Measurements from ENCODE around the gene ADARB2.

ADARB2 gene

GRCh38 chr10:1153805-1154351 is 583.4 kb downstream of the ADARB2 start:
- DNase-seq (ENCODE audit: low read depth): no peak

DNA sequence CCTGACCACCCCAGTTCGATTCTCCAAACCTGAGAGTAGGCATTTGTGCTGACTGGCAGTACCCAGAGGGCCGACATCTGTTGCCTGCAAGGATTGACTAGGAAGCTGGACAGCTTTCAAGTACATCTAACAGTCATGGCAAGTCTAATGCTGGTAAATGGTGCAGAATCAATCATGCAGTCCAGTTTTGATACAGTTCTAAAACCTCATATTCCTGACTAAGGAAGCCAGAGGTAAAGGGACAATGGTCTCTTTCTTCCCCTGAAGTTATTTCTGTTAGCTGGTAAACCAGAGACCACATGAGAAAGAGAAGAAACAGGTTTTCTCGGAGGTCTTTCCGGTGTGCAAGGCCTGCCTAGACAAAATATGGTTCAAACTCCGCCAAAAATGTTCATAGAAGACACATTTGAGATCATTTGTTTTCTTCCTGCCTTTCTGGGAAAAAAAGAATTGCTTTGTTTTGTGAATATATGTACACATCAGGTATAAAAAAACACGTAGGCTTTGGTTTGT is 584.0 kb downstream of the ADARB2 start:
- DNase-seq (ENCODE audit: low read depth): no peak

DNA sequence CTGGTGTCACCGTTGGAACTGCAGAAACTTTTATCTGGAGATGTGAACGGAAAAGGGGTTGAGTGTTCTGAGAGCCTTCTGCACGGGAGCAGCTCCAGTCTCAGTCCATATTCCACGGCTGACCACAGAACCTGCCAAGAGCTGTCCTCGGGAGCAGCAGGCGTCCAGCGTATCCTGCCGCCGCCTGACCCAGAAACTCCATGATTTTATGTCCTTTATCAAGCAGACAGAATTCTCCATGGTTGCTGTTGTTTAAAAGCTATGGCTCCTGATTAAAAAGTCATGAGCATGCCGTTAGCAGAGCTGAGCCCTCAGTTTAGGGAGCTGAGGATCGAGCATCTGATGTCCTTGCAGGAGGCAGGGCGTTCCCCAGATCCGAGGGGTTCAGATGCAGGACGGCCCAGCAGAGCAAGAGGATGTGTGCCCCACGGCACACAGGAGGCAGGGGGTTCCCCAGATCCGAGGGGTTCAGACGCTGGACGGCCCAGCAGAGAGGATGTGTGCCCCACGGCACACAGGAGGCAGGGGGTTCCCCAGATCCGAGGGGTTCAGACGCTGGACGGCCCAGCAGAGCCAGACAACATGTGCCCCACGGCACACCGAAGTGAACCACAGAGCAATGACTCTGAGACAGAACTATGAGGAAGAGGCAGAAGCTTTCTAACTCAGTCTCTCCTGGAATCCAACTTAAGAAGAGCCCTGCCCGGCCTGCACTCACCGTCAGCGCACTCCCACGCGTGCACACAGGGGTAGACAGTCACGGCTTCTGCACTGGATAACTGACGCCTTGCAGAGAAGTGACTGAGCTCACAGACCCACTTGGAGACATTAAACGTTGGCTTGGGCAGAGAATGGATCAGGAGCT is 584.7 kb downstream of the ADARB2 start:
- DNase-seq (ENCODE audit: low read depth): no peak

- no peak for DNase-seq (ENCODE audit: low read depth)
These were observed 586.0 kb downstream of the ADARB2 start for GRCh38 chr10:1151076-1152033.

DNA sequence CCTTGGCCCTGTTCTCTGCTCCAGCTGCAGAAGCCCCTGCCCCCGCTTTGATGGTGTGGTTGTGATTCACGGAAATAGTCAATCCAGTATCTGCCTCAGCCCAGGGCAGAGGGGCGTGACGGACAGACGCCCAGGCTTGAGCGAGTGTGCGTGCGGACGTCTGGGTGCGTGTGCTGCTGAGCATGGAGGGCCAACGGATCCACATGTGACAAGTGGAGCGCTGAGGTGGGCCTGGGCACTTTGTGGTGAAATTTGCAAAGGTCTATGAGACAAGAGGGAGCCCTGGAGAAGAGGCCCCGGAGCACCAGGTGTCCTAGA is 586.7 kb downstream of the ADARB2 start:
- DNase-seq (ENCODE audit: low read depth): no peak

GRCh38 chr10:1149793-1150637 is 587.3 kb downstream of the ADARB2 start:
- DNase-seq (ENCODE audit: low read depth): no peak

DNA sequence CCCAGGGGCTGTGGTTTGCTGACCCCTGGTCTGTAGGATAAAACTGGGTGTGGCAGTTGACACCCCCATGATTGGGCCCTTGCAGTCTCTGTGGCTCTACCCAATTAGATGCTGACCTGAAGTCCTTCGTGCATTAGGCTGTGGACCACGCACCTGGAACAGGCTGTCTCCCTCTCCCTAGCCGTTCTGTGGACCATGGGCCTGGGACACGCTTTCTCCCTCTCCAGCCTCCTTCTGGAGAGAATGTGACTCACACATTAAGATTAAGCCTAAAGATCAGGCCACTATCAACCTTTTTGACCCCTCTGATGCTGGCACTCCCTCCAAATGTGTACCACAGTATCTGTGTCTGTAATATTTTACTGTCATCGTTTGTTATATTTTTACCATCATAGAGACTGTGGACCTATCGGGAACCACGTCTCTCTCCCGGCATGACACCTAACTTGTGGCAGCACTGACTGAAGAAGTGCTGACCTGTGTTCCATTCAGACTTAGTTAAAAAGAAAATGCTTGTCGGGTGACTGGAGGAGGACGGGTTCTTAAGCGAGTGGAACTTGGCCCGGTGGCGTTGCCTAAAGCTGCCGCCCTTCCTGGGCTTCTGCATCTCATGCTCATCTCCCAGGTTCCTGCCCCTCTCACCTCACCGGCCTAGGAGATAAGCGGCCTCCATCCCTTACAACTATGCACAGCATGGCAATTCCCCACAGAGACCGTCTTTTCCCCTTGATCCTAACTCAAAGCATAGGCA is 588.3 kb downstream of the ADARB2 start:
- no peak for DNase-seq (ENCODE audit: low read depth)

- no peak for DNase-seq (ENCODE audit: low read depth)
These were observed 589.5 kb downstream of the ADARB2 start for GRCh38 chr10:1147810-1148209.

GRCh38 chr10:1142596-1142995 is 594.7 kb downstream of the ADARB2 start:
- DNase-seq (ENCODE audit: low read depth): no peak

DNA sequence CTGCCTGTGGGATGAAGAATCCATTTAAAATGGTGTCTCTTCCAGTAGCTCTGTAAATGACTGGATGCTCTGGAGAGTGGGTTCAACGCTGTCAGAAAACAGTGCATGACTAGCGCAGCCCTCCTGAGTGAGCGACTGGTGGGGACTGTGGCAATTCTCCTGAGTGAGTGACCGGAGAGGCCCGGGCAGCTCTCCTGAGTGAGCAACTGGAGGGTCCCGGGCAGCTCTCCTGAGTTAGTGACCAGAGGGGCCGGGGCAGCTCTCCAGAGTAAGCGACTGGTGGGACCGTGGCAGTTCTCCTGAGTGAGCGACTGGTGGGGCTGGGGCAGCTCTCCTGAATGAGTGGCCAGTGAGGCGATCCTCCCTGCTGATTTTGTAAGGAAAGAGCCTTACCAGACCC is 595.6 kb downstream of the ADARB2 start:
- DNase-seq (ENCODE audit: low read depth): no peak

GRCh38 chr10:1141261-1141660 is 596.1 kb downstream of the ADARB2 start:
- no peak for DNase-seq (ENCODE audit: low read depth)

- no peak for DNase-seq (ENCODE audit: low read depth)
These were observed 598.8 kb downstream of the ADARB2 start for GRCh38 chr10:1138529-1138928.

DNA sequence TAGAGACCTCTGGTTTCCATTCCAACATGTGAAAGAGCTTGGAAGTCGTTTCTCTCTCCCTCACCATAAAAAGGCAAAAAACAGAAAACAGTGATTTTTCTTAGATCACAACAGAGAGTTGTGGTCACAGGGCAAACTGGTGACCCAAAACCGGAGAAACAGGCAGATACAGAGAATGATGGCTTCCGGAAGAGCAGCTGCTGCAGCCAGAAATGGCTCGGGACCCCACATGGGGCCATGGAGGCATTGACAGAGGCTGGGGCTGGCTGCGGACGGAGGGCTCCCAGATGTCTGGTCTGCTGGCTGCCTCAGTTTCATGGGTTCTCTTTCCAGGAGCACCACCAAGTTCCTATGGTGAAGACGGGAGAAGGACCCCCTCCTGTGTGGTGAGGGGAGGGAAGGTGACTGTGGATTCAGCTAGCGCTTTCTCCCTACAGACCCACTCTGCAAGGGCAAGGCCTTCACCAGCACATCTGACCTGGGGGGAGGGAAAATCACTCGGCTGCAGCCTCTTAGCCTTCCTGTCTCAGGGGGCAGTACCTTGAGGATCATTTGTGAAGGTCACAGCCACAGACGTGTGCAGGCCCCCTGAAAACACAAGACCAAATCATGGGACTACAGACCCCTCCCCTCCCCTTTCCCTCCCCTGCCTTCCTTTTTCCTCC is 599.7 kb downstream of the ADARB2 start:
- no peak for DNase-seq (ENCODE audit: low read depth)

DNA sequence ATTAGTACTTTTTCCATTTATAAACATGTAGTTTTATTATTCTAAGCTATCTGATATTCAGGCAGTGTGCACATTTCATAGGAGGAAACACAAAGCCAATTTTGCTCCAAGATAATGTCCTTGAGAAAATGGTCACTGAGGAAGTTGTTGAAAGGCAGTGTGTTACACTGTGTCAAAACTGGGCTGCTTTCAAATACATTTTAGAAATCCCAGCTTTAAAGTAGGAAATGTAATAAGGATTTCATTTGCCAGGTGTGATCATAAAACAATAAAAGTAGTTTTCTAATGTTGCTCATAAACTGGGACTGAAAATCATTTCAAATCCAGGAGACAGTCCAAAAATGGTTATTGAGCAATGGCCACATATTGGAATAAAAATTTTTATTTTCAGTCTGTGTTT is 601.1 kb downstream of the ADARB2 start:
- DNase-seq (ENCODE audit: low read depth): no peak

DNA sequence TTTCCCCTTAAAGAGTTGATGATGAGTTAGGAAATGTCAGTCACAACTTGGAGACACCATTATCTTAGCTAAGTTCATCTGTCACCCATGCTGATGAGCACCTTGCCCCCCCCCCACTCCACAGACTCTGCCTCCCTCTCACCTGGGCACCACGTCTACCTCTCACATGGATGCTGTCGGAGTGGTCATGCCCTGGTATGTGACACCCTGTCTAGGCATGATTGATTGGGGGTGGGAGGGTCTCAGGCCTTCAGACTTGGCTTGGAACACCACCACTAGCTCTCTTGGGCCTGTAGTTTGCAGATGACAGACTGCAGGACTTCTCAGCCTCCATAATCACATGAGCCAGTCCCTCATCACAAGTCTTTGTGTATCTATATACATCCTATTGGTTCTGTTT is 603.2 kb downstream of the ADARB2 start:
- no peak for DNase-seq (ENCODE audit: low read depth)

- no peak for DNase-seq (ENCODE audit: low read depth)
These were observed 603.8 kb downstream of the ADARB2 start for GRCh38 chr10:1133495-1134045.

- DNase-seq (ENCODE audit: low read depth): no peak
These were observed 604.7 kb downstream of the ADARB2 start for GRCh38 chr10:1132584-1132983.

DNA sequence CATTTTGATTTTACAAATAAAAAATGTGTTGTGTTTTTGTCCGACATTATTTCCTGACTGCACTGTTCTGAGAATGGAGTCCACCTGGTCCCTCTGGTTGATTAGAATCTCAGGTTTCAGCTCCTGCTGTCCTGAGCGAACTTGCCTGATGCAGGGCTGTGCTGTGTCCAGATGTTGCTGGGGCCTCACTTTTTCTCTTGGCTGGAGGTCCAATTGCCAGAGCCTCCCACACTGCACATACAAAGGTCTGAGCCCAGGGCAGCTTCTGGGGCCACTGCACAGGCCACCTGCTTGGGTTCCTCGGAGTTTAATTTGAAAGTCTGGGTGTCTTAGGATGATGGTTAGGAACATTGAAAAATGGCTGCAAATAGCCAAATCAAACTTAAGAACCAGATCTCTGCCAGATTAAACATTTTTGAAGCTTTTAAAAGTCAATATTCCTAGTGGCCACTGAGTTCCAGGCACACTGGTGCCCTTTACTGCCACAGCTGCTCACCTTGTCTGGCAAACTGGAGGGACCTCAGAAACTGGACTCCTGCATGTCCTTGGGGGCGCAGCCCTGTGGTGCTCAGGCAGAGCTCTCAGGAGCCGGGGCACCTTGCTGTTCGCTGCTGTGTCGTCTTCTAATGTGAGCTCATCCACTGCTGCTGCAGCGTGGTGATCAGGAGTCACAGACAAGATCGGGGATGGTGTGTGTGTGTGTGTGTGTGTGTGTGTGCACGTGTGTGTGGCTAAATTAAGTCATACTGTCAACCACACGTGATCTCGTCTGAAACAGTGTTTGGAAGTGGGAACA is 606.1 kb downstream of the ADARB2 start:
- DNase-seq (ENCODE audit: low read depth): no peak

DNA sequence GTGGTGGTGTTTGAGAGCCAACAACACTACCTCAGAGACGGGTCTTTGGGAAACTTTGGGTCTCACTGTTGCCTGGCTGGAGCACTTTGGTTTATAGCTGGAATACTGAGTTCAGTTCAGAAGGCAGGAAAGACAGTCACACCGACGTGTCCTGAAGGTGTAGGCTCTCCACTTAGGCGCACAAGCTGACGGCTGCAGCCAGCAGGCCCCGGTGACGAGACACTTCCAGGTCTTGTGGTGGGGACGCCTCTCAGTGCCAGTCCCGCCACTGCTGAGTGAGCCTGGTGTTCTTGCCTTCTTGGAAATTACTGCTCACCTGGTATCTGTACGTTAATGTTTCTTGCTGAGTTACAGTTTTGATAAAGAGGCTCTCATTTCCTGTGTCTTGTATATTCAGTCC is 607.1 kb downstream of the ADARB2 start:
- no peak for DNase-seq (ENCODE audit: low read depth)
